COLO668 (cell line): ENCODE data around the gene EMC1.
"Not testable (repeated sequence)": the region's sequence is repeated elsewhere in the genome, so short reads cannot be mapped to it uniquely, and the experiment has no call there.

Source experiments
- DNase-seq: peaks from one replicate; lab custom pipeline; 2025; ENCODE audit not compliant: unreplicated experiment; lab: John Stamatoyannopoulos, UW

The EMC1 gene

GRCh38 chr1:19260211-19261138 is 9.2 kb upstream of the EMC1 start:
- DNase-seq: peak; percentile 81

- DNase-seq: no peak
Measured at GRCh38 chr1:19258353-19258752, 7.0 kb upstream of the EMC1 start.

GRCh38 chr1:19257178-19257914 is 6.0 kb upstream of the EMC1 start:
- no peak for DNase-seq

- DNase-seq: not testable (repeated sequence)
Measured at GRCh38 chr1:19256301-19256700, 5.0 kb upstream of the EMC1 start.

- DNase-seq: no peak
Measured at GRCh38 chr1:19255288-19255687, 4.0 kb upstream of the EMC1 start.

GRCh38 chr1:19254416-19254815 is 3.1 kb upstream of the EMC1 start:
- DNase-seq: no peak

GRCh38 chr1:19250629-19251304 is 557 bp downstream of the EMC1 start:
- peak; percentile 37 for DNase-seq

GRCh38 chr1:19240673-19241538 is 10.4 kb downstream of the EMC1 start:
- peak; percentile 59 for DNase-seq

GRCh38 chr1:19239876-19240275 is 11.4 kb downstream of the EMC1 start:
- DNase-seq: no peak

- DNase-seq: no peak
Measured at GRCh38 chr1:19234224-19234623, 17.1 kb downstream of the EMC1 start.

- DNase-seq: no peak
Measured at GRCh38 chr1:19232524-19232846, 18.8 kb downstream of the EMC1 start.

- not testable (repeated sequence) for DNase-seq
Measured at GRCh38 chr1:19231736-19232523, 19.4 kb downstream of the EMC1 start.

- DNase-seq: no peak
Measured at GRCh38 chr1:19229828-19230325, 21.4 kb downstream of the EMC1 start.

GRCh38 chr1:19229229-19229628 is 22.1 kb downstream of the EMC1 start:
- no peak for DNase-seq

- no peak for DNase-seq
Measured at GRCh38 chr1:19222979-19223824, 28.1 kb downstream of the EMC1 start.

GRCh38 chr1:19222573-19222972 is 28.8 kb downstream of the EMC1 start:
- no peak for DNase-seq

GRCh38 chr1:19220991-19221390 is 30.3 kb downstream of the EMC1 start:
- DNase-seq: peak; percentile 78

- DNase-seq: no peak
Measured at GRCh38 chr1:19220080-19220846, 31.1 kb downstream of the EMC1 start.
